Neural progenitor cell (in vitro differentiated cells): ENCODE measurements around the gene VAMP7.

Experiments used
- EZH2 ChIP-seq: fragments of 200-600 bp; sonication (generic); IDR thresholded peaks from 2 replicates; pipeline ENCODE4 v1.6.1; 2017; ENCODE audit warnings: antibody characterized with exemption, mild to moderate bottlenecking, moderate library complexity
- EZH2phosphoT487 ChIP-seq: fragments of 200-600 bp; sonication (generic); IDR thresholded peaks from 2 replicates; pipeline ENCODE4 v1.6.1; 2017; ENCODE audit warnings: antibody characterized with exemption
- TF ChIP-seq, protein P1 (sequence below): fragments of 200-600 bp; sonication (generic); IDR thresholded peaks from 2 replicates; pipeline ENCODE4 v1.5.1; 2017; ENCODE audit warnings: antibody characterized with exemption, mild to moderate bottlenecking

DNA sequence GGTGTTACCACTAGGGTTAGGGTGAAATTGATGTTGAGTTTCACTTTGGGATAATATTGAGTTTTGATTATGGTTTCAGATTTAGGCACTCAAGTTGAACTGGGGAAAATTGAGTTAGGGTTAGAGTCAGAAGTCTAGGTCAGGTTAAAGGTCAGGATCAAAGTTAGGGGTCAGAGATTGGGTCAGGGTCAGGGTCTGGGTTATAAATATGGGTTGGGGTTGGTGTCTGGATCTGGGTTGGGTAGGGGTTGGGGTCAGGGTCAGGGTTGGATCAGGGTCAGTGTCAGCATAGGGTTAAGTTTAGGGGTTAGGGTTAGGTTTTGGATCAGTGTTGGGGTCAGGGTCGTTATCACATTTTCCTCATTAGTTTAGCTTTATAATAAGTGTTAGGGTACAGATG, 73.6 kb downstream of the VAMP7 start:
- TF ChIP-seq, protein P1, sequence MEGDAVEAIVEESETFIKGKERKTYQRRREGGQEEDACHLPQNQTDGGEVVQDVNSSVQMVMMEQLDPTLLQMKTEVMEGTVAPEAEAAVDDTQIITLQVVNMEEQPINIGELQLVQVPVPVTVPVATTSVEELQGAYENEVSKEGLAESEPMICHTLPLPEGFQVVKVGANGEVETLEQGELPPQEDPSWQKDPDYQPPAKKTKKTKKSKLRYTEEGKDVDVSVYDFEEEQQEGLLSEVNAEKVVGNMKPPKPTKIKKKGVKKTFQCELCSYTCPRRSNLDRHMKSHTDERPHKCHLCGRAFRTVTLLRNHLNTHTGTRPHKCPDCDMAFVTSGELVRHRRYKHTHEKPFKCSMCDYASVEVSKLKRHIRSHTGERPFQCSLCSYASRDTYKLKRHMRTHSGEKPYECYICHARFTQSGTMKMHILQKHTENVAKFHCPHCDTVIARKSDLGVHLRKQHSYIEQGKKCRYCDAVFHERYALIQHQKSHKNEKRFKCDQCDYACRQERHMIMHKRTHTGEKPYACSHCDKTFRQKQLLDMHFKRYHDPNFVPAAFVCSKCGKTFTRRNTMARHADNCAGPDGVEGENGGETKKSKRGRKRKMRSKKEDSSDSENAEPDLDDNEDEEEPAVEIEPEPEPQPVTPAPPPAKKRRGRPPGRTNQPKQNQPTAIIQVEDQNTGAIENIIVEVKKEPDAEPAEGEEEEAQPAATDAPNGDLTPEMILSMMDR = no peak
- no peak for TF ChIP-seq EZH2phosphoT487
- no peak for TF ChIP-seq EZH2
